Central memory CD8-positive, alpha-beta T cell (primary cell): ENCODE results near the gene SLC25A45.

ENCODE experiments used
- ATAC-seq: fragments of 150-1000 bp; cut with Tn5 transposase; replicated peaks from 2 replicates; pipeline ENCODE4 v1.10.0; 2022; ENCODE audit warnings: mild to moderate bottlenecking, moderate FRiP score, moderate number of reproducible peaks; ENCODE audit not compliant: poor library complexity, severe bottlenecking; ENCODE audit errors: extremely low read depth
- DNase-seq, 2 donors: peaks; one replicate each; pipeline ENCODE4 v3.0.0; 2021; ENCODE audit warnings: low spot score in 2 of 2
- H3K27ac Mint-ChIP-seq: one replicate; pipeline ENCODE4 v1.8.0; 2022; ENCODE audit warnings: low read depth, mild to moderate bottlenecking, moderate library complexity, mixed read lengths
- H3K27me3 Mint-ChIP-seq: one replicate; pipeline ENCODE4 v1.8.0; 2022; ENCODE audit warnings: mixed read lengths
- H3K36me3 Mint-ChIP-seq: one replicate; pipeline ENCODE4 v1.8.0; 2022; ENCODE audit warnings: mild to moderate bottlenecking, moderate library complexity, mixed read lengths; ENCODE audit not compliant: insufficient read depth
- H3K4me1 Mint-ChIP-seq: one replicate; pipeline ENCODE4 v1.8.0; 2022; ENCODE audit warnings: mixed read lengths
- H3K4me3 Mint-ChIP-seq: one replicate; pipeline ENCODE4 v1.8.0; 2022; ENCODE audit warnings: mild to moderate bottlenecking, moderate library complexity, mixed read lengths
- H3K9me3 Mint-ChIP-seq: one replicate; pipeline ENCODE4 v1.8.0; 2022; ENCODE audit warnings: mixed read lengths

Gene SLC25A45

DNA sequence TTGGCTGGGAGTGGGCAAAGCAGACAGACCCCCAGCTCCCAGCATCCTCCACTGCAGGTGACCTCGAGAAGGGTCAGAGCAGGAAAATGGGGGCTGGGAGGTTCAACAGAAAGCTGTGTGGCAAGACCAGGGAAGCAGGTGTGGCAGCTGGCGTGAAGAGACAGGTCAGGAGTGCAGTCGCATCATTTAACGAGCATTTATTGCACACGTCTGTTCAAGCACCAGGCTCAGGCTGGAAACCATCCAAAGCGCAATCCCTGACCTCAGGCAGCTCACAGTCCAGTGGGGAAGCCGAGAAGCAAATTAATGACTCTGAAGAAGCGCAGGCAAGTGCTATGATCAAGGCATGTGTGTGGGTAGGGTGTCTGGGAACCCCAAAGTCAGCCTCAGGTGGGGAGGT lies 7.4 kb downstream of the SLC25A45 start:
- Mint-ChIP-seq H3K4me3 (no peak overlapping the region), H3K4me1 (no peaks in the 10 kb centered on the region), H3K27ac (peak overlapping the region; percentile 33), H3K9me3 (no peaks in the 10 kb centered on the region), H3K36me3 (peaks cover 8% of the 10 kb centered on the region), H3K27me3 (no peaks in the 10 kb centered on the region)
- ATAC-seq (no peak), DNase-seq (no peak)

DNA sequence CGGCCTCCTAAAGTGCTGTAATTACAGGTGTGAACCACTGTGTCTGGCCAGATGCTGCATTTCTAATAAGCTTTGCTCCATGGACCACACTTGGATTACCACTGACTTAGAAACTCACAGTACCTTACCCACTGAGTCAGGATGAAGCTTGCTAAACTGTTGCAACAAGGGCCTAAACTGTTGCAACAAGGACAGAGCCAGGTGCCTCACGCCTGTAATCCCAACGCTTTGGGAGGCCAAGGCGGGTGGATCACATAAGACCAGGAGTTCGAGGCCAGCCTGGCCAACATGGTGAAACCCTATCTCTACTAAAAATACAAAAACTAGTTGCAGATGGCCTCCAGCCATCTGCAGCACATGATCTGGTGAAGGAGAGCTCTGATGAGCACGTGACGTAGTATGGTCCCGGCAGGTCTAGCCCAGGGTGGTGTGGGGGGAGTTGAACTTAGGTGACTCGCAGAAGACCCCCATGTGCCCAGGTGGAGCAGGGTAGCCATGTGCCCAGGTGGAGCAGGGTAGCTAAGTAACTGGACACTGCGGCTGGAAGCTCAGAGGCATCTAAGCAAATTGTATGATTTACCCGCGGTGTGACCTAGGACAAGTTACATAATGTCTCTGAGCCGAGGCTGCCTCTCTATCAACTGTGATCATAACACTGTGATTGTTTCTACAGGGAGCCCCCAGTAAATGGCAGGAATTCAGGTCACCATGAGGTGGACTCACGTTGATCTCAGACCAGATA lies 8.4 kb downstream of the SLC25A45 start:
- Mint-ChIP-seq H3K36me3 (peaks cover 8% of the 10 kb centered on the region), H3K9me3 (no peaks in the 10 kb centered on the region), H3K27me3 (no peaks in the 10 kb centered on the region), H3K4me1 (no peaks in the 10 kb centered on the region), H3K4me3 (no peak overlapping the region), H3K27ac (peak overlapping the region; percentile 73)
- ATAC-seq: no peak
- DNase-seq: no peak

DNA sequence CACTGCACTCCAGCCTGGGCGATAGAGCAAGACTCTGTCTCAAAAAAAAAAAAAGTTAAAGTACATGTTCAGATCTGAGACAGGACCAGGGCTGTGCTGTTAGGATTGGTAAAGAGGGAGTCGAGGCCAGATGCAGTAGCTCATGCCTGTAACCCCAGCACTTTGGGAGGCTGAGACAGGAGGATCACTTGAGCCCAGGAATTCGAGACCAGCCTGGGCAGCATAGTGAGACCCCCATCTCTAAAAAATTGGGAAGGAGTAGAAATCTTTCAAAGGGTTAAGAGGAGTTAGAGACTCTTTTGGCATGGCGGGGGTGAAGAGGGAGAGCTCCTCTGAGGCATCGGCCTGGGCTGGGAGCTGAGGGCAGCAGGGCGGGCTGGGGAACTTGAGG lies 11.8 kb downstream of the SLC25A45 start:
- Mint-ChIP-seq H3K4me1 (no peaks in the 10 kb centered on the region), H3K27ac (no peak overlapping the region), H3K36me3 (peaks cover 9% of the 10 kb centered on the region), H3K9me3 (no peaks in the 10 kb centered on the region), H3K4me3 (no peak overlapping the region), H3K27me3 (no peaks in the 10 kb centered on the region)
- no peak for ATAC-seq
- DNase-seq: no peak

DNA sequence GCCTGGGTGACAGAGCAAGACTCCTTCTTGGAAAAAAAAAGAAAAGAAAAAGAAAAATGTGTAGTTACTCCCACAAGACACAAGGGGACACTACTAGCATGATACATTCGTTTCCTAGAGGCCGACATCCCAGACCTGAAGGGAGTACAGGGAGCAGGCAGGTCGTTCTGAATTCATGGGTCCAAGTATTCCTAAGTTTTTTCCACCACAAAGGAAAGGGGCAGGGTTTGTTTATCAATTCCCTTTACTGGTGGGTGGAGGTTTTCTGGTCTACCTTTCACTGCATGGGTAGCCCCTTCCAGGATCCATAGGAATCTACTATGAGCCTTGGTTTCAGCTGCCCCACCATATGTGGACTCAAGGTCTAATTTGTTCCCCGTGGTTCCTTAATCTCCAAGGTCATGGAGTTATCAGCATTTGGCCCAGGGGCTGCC lies 16.1 kb downstream of the SLC25A45 start:
- Mint-ChIP-seq H3K4me3 (no peak overlapping the region), H3K4me1 (no peaks in the 10 kb centered on the region), H3K27me3 (no peaks in the 10 kb centered on the region), H3K36me3 (peaks cover 4% of the 10 kb centered on the region), H3K9me3 (no peaks in the 10 kb centered on the region), H3K27ac (no peak overlapping the region)
- DNase-seq: no peak
- ATAC-seq: no peak

DNA sequence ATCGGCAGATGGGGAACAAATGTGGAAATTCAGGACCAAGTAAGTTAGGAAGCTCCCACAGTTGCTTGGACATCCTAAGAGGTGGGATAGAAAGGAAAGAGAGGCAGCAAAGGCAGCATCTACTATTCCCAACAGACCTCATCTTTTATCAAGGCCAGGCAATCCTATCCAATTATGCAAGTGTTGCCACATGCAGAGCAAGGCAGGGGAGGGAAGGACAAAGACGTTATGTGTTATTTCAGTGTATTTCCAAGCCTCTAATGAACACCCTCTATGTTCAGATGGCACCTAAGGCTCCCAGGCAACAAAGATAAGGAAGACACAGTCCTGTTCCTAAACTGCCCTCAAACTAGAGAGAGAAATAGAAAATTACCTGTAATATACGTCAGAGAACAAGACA lies 18.7 kb downstream of the SLC25A45 start:
- no peak for DNase-seq
- H3K4me3 Mint-ChIP-seq: no peak overlapping the region
- H3K9me3 Mint-ChIP-seq: no peaks in the 10 kb centered on the region
- no peak for ATAC-seq
- no peaks in the 10 kb centered on the region for H3K4me1 Mint-ChIP-seq
- H3K36me3 Mint-ChIP-seq: peaks cover 3% of the 10 kb centered on the region
- H3K27me3 Mint-ChIP-seq: no peaks in the 10 kb centered on the region
- H3K27ac Mint-ChIP-seq: no peak overlapping the region

DNA sequence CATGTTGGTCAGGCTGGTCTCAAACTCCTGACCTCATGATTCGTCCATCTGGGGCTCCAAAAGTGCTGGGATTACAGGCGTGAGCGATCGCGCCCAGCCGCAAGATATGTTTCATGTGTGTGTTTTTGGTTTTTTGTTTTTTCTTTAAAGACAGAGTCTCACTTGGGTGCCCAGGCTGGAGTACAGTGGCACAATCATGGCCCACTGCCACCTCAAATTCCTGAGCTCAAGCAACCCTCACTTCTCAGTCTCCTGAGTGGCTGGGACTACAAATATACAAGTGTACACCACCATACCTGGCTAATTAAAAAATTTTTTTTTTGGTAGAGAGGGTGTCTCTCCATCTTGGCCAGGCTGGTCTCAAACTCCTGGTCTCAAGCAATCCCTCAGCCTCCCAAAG lies 19.5 kb downstream of the SLC25A45 start:
- ATAC-seq (no peak), DNase-seq (no peak)
- Mint-ChIP-seq H3K27me3 (no peaks in the 10 kb centered on the region), H3K4me1 (no peaks in the 10 kb centered on the region), H3K9me3 (no peaks in the 10 kb centered on the region), H3K36me3 (peaks cover 3% of the 10 kb centered on the region), H3K27ac (no peak overlapping the region), H3K4me3 (no peak overlapping the region)

DNA sequence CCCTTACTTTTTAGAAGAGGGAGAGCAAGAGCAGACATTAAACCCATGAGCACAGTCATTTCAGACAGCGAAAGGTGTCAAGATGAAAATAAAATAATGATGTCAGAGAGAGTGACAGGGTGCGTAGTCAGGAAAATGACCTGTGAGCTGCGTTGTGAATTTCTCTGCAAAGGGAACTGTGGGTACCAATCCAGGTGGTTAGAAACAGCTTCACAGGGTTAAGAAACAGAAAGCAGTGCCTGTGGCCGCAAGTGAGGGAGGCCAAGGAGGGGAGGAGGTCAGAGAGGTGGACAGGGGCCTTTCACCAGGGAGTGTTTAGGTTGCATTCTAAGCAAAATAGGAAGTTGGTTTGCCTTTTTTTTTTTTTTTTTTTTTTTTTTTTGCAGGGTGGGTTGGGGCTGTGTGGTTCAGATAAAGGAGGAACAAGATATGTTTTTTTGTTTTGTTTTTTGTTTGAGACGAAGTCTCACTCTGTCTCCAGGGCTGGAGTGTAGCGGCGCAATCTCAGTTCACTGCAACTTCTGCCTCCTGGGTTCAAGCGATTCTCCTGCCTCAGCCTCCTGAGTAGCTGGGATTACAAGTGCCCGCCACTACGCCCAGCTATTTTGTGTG lies 20.0 kb downstream of the SLC25A45 start:
- peak; percentile 45 for ATAC-seq
- H3K4me3 Mint-ChIP-seq: no peak overlapping the region
- peak overlapping the region; percentile 32 for H3K27ac Mint-ChIP-seq
- no peaks in the 10 kb centered on the region for H3K9me3 Mint-ChIP-seq
- H3K4me1 Mint-ChIP-seq: no peaks in the 10 kb centered on the region
- H3K36me3 Mint-ChIP-seq: peaks cover 2% of the 10 kb centered on the region
- no peaks in the 10 kb centered on the region for H3K27me3 Mint-ChIP-seq
- DNase-seq: no peak

DNA sequence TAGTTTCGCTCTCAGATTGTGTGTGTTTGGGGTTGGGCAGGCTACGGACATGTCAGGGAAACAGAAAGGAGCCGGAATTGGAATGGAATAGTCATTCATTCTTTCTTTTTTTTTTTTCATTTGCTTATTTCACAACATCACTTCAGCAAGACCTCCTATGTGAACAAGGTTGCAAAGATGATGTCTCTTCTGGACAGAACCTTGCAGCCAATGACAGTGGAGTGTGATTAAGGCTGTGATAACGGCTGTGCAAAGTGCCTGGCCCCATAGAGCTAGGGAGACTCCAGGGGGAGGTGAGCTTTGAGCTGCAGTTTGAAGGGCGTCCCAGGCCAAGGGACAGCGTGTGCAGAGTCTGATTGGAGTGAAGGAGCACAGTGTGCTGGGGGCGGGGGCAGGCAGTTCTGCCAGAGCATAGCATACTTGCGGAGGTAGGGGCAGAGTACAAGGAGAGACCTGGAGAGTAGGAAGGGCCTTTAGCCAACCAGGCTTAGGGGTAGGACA lies 24.5 kb downstream of the SLC25A45 start:
- Mint-ChIP-seq H3K27me3 (no peaks in the 10 kb centered on the region), H3K9me3 (no peaks in the 10 kb centered on the region), H3K27ac (no peak overlapping the region), H3K4me3 (no peak overlapping the region), H3K36me3 (peaks cover 4% of the 10 kb centered on the region), H3K4me1 (peaks cover 16% of the 10 kb centered on the region)
- ATAC-seq: no peak
- no peak for DNase-seq

DNA sequence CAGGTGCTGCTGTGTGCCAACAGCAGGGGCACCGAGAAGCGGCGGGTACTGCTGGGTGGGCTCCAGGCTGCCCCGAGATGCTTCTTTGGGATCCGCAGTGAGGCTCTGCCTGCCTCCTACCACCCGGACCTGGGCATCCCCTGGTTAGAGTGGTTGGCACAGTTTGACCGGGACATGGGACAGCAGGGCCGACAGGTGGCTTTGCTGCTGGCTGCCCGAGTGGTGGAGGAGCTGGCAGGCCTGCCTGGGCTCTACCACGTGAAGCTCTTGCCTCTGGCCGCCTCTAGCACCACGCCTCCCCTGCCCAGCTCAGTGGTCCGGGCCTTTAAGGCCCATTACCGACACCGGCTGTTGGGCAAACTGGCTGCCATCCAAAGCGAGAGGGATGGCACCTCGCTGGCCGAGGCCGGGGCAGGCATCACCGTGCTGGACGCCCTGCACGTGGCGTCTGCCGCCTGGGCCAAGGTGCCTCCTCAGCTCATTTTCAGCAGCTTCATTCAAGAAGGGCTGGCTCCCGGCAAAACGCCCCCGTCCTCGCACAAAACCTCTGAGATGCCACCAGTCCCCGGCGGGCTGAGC lies 26.0 kb downstream of the SLC25A45 start:
- no peak overlapping the region for H3K27ac Mint-ChIP-seq
- DNase-seq: no peak
- H3K36me3 Mint-ChIP-seq: peaks cover 14% of the 10 kb centered on the region
- peaks cover 21% of the 10 kb centered on the region for H3K4me1 Mint-ChIP-seq
- H3K9me3 Mint-ChIP-seq: no peaks in the 10 kb centered on the region
- H3K4me3 Mint-ChIP-seq: peak overlapping the region; percentile 91
- no peaks in the 10 kb centered on the region for H3K27me3 Mint-ChIP-seq
- no peak for ATAC-seq

DNA sequence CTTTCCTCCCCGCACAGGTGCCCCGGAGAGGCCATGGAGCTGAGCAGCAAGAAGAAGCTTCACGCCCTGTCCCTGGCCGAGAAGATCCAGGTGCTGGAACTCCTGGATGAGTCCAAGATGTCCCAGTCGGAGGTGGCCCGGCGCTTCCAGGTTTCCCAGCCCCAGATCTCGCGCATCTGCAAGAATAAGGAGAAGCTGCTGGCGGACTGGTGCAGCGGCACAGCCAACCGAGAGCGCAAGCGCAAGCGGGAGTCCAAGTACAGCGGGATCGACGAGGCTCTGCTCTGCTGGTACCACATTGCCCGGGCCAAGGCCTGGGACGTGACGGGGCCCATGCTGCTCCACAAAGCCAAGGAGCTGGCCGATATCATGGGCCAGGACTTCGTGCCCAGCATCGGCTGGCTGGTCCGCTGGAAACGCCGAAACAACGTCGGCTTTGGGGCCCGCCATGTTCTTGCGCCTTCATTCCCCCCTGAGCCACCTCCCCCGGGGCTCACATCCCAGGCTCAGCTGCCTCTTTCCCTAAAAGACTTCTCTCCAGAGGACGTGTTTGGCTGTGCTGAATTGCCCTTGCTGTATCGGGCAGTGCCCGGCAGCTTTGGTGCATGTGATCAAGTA lies 26.6 kb downstream of the SLC25A45 start:
- H3K36me3 Mint-ChIP-seq: peaks cover 18% of the 10 kb centered on the region
- no peaks in the 10 kb centered on the region for H3K27me3 Mint-ChIP-seq
- DNase-seq (no peak), ATAC-seq (no peak)
- no peaks in the 10 kb centered on the region for H3K9me3 Mint-ChIP-seq
- H3K4me3 Mint-ChIP-seq: peak overlapping the region; percentile 91
- peak overlapping the region; percentile 88 for H3K27ac Mint-ChIP-seq
- peaks cover 21% of the 10 kb centered on the region for H3K4me1 Mint-ChIP-seq

DNA sequence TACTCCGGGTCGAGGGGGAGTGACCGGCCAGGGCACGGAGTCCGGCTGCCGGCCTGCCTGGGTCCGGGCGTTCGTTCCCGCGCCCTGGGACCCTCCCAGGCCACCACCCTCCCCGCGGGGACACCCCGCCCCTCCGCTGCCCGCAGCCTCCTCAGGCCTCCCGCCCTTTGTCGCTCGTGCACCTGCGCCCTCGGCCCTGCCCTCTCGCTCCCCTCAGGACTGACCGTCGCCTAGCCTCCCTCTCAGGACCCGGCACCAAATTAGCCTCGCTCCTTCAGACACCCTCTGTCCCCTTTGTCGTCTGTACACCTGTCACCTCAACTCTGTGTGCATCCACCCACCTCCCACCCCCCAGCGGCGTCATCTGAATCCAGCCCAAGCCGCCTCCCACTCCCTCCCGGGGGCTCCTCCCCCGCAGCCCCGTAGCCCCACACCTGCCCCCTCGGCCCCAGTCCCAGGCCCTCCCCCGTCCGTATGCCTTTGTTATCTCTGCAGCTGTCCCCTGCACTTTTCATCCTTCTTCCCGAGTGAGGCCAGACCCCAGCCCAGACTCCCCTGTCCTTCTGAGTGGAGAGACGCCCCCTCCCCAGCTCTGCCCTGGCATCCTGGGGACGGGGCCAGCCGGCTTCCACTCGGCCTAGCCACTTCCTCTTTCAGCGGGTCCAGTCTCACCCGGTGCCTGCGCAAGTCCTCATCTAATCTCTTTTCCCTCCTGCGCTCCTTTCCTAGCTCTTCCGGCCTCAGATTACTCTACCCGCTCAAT lies 27.3 kb downstream of the SLC25A45 start:
- Mint-ChIP-seq H3K4me3 (peak overlapping the region; percentile 91), H3K9me3 (no peaks in the 10 kb centered on the region), H3K27ac (peak overlapping the region; percentile 88), H3K27me3 (no peaks in the 10 kb centered on the region), H3K36me3 (peaks cover 18% of the 10 kb centered on the region), H3K4me1 (peaks cover 21% of the 10 kb centered on the region)
- ATAC-seq: peak; percentile 53
- no peak for DNase-seq
